ENCODE results near the gene NDUFAF3.

The NDUFAF3 gene

DNA sequence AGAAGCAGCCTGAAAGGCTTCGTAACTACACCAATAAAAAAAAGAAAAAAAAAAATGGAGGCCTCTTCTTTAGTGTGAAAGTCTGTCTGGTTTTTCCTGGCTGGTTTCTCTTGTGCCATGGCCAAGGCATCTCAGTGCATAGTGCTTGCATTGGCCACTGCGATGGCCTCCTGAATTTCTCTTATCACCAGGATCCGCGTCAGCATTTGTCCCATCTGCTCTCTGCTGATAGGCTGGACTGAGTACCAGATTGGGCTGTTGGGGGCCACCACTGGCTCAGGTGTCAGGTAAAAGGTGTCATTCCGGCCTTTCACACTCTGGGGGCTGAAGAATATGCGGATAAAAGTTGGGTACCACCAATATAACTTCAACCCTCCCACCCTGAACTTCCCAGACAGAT lies 8.4 kb downstream of the NDUFAF3 start:
- no peak for DNase-seq (ENCODE audit: low read depth)
- H3K4me3 ChIP-seq (ENCODE audit: low read depth, low read length): no peak overlapping the region

DNA sequence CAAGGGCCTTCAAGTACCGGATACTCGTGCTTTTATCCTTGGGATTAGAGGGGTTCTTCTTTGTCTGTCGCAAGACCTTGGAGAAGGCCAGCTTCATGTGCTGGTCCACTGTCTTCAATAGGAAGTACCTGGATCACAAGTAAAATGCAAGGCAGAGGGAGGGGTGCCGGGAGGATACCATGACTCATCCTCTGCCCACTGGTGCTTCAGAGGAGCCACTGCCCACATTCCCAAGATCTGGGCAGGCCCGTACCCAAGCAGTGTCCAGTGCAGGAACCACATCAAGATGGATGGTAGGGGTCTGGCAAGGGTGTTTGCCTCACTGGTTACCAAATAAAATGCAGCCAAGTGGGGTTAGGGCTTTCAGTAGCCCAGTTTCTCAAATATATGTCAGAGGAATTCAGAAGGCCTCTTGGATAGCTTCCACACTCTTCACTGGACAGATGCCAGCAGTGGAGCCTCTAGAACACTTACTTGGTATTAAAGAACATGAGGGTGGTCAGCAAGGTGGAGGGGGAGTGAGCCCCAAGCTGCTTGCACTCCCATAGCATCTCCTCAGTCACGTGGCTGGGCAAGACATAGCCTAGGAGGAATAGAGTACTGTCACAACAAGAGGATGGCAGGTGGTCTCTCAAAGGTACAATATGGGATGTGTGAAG lies 10.9 kb downstream of the NDUFAF3 start:
- DNase-seq (ENCODE audit: low read depth): no peak
- H3K4me3 ChIP-seq (ENCODE audit: low read depth, low read length): no peak overlapping the region

DNA sequence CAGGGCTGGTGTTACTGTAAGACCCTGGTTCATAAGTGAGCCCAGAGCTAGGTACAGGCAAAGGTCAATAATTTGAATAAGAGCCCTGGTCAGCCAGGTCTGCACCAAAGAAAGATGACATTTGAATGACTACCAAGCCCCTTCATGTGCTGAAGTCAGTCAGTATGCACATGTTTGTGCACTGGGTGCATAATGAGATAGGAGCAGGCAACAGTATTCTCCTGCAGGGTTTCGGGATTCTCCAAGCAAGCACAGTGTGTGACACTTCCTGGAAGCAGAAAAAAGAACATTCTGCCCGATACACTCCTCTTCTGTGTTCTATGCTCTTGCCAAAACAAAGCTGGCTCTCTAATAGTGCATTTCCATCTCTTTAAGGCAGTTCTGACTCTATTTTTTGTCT lies 12.7 kb downstream of the NDUFAF3 start:
- no peak for DNase-seq (ENCODE audit: low read depth)
- H3K4me3 ChIP-seq (ENCODE audit: low read depth, low read length): no peak overlapping the region

DNA sequence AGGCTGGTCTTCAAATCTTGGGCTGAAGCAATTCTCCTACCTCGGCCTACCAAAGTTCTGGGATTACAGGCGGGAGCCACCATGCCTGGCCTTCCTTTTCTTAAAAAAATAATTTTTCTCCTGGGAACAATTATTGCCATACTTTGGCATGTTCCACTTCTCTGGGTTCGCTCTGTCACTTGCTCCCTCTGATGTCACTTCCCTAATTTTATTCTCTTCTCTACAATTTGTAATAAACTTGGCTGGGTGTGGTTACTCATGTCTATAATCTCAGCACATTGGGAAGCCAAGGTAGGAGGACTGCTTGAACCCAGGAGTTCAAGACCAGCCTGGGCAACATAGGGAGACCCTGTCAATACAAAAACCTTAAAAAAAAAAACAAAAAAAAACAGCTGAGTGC lies 13.4 kb downstream of the NDUFAF3 start:
- no peak for DNase-seq (ENCODE audit: low read depth)
- no peak overlapping the region for H3K4me3 ChIP-seq (ENCODE audit: low read depth, low read length)

DNA sequence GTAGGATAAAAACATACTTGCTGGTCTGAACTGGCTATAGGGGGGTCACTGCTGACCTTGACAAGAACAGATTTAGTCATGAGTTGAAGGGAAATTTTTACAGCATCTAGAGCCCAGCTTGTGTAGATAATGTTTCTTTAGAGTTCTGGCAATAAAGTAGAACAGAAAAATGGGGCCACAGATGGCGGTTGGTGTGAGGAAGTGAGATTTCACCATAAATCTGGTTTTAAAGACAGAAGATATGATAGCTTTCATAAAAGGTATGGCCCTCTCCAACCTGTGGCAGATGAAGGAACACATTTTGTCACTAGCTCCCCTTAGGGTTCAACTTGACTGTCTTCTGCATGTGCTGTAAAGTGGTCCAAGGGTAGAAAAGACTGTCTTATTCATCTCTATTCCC lies 31.6 kb downstream of the NDUFAF3 start:
- H3K4me3 ChIP-seq (ENCODE audit: low read depth, low read length): no peak overlapping the region
- no peak for DNase-seq (ENCODE audit: low read depth)

DNA sequence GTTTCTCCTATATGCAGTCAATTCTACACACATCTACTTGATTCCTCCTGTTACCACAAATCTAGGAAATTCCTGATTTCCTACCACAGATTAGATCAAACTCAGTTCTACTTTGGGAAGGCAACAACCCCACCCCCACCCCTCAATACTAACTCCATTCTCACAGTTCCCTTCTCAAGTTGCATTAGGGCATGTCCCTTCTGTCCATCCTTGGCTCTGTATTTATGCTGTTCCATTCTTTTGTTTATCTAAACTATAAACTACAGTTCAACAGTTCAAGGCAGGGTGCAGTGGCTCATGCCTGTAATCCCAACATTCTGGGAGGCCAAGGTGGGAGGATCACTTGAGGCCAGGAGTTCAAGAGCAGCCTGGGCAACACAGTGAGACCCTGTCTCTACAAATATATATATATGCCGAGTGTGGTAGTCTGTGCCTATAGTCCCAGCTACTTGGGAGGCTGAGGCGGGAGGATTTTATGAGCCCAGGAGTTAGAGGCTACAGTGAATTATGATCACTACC lies 32.5 kb downstream of the NDUFAF3 start:
- DNase-seq (ENCODE audit: low read depth): no peak
- H3K4me3 ChIP-seq (ENCODE audit: low read depth, low read length): no peak overlapping the region

DNA sequence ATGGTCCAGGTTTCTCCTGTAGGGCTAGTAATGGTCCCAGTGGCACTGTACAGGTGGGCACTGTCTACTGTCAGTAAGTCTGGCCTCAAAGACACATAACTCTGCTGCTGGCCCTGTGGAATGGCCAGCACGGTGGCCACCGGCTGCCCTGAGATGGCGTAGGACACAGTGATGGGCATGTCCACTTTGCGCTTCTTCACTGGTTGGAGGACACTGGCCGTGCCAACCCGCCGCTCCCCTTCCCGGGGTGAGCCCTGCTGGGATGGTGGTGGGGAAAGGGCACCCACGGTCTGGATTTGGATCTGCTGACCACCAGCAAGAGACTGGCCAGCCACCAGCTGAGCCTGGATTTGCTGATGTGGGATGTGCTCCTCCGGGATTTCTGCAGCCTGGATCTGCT lies 35.3 kb downstream of the NDUFAF3 start:
- no peak for DNase-seq (ENCODE audit: low read depth)
- H3K4me3 ChIP-seq (ENCODE audit: low read depth, low read length): no peak overlapping the region

DNA sequence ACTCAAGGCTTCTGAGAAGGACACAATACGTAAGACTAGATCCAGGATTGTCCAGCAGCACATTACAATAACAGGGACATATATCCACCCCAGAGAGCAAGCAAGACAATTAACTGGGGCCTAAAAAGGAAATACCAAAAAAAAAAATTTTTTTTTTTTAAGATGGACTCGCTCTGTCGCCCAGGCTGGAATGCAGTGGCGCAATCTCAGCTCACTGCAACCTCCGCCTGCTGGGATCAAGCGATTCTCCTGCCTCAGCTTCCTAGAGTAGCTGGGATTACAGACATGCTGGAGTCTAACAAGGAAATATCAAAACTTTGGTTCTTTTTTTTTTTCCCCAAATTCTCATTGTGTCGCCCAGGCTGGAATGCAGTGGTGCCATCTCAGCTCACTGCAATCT lies 36.1 kb downstream of the NDUFAF3 start:
- no peak for DNase-seq (ENCODE audit: low read depth)
- H3K4me3 ChIP-seq (ENCODE audit: low read depth, low read length): no peak overlapping the region
